ENCODE results near the gene ARHGEF3. TPM values are rescaled to one million over a fixed set of nuclear protein-coding genes. Genes with fewer than 3 reads are reported as not detected.

Gene ARHGEF3
- total and polyA plus RNA-seq, 2 donors (not counting 3 experiments of a cell fraction or from before 2014, with no cell fraction given), result 6.7 to 16.3 TPM

DNA sequence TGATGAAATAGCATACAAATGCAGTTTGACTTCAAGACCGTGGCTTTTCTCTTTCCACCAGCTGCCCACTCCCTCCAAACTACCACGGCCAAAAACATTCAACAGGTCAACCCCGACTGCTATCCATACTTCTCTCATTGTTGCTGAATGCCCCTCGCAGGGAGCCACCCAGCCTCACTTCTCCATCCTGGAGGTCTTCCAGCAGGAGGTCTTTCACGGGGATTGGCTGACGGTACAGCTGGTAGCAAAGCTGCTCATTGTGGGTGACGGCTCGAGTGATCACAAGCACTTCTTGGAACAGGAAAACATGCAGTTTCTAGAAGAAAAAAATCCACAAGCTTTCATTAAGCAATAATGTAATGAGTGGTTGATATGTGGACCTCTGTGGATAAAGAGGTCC, 69.6 kb downstream of the ARHGEF3 start:
- ChIA-PET POLR2A (no interaction called here), CTCF (no interaction called here)
- DNase-seq (ENCODE audit: low read depth, low spot score) (no peak), FAIRE-seq (no peak)
- TF ChIP-seq POLR2AphosphoS5 (IDR thresholded peaks at IDR 0.05; ENCODE audit: insufficient read depth, low read depth, low read length) (no peak), FOS (IDR thresholded peaks at IDR 0.05; ENCODE audit: borderline replicate concordance, insufficient read depth, low read length) (no peak), EZH2 (IDR thresholded peaks at IDR 0.05; ENCODE audit: borderline replicate concordance, low read depth, low read length, severe bottlenecking) (no peak), GATA2 (IDR thresholded peaks at IDR 0.05; ENCODE audit: insufficient read depth, insufficient read length, low read depth, low read length) (no peak), MYC (IDR thresholded peaks at IDR 0.05; ENCODE audit: low read depth, low read length) (no peak), POLR2A (IDR thresholded peaks at IDR 0.05; ENCODE audit: low read depth, low read length) (no peak), JUN (IDR thresholded peaks at IDR 0.05; ENCODE audit: borderline replicate concordance, insufficient read depth, insufficient read length, low read depth) (no peak)
- TF ChIP-seq, protein P1, sequence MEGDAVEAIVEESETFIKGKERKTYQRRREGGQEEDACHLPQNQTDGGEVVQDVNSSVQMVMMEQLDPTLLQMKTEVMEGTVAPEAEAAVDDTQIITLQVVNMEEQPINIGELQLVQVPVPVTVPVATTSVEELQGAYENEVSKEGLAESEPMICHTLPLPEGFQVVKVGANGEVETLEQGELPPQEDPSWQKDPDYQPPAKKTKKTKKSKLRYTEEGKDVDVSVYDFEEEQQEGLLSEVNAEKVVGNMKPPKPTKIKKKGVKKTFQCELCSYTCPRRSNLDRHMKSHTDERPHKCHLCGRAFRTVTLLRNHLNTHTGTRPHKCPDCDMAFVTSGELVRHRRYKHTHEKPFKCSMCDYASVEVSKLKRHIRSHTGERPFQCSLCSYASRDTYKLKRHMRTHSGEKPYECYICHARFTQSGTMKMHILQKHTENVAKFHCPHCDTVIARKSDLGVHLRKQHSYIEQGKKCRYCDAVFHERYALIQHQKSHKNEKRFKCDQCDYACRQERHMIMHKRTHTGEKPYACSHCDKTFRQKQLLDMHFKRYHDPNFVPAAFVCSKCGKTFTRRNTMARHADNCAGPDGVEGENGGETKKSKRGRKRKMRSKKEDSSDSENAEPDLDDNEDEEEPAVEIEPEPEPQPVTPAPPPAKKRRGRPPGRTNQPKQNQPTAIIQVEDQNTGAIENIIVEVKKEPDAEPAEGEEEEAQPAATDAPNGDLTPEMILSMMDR (IDR thresholded peaks at IDR 0.05; ENCODE audit: extremely low read depth in 1 of 2, insufficient read depth in 1 of 2, low read depth in 1 of 2, low read length in 2 of 2), result no peak
- TF ChIP-seq, protein P2, sequence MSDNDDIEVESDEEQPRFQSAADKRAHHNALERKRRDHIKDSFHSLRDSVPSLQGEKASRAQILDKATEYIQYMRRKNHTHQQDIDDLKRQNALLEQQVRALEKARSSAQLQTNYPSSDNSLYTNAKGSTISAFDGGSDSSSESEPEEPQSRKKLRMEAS (IDR thresholded peaks at IDR 0.05; ENCODE audit: insufficient read depth, insufficient read length), result no peak
- Histone ChIP-seq H2AFZ (ENCODE audit: low read depth, low read length) (no peak overlapping the region), H3K36me3 (ENCODE audit: control insufficient read depth in 2 of 2, extremely low read depth in 1 of 2, insufficient read depth in 2 of 2, low read length in 2 of 2) (peaks cover 2 to 9% of the 10 kb centered on the region in 2 experiments), H3K9me1 (replicated peaks; ENCODE audit: control insufficient read depth, extremely low read depth, insufficient read depth, low read length) (no peaks in the 10 kb centered on the region), H3K9me3 (replicated peaks; ENCODE audit: control insufficient read depth, insufficient read depth, low read length) (no peaks in the 10 kb centered on the region), H3K4me3 (replicated peaks in 1 of 3; ENCODE audit: insufficient read depth in 1 of 3, low read depth in 1 of 3, low read length in 3 of 3) (no peak overlapping the region), H3K4me2 (ENCODE audit: insufficient read depth, low read length) (no peak overlapping the region), H3K9ac (replicated peaks; ENCODE audit: extremely low read depth, insufficient read depth, low read length) (no peak overlapping the region), H3K27me3 (ENCODE audit: control insufficient read depth in 2 of 2, insufficient read depth in 2 of 2, low read length in 2 of 2) (no peaks in the 10 kb centered on the region), H4K20me1 (replicated peaks; ENCODE audit: control insufficient read depth, extremely low read depth, insufficient read depth, low read length) (no peaks in the 10 kb centered on the region), H3K4me1 (ENCODE audit: control insufficient read depth, extremely low read depth, insufficient read depth, low read length) (no peaks in the 10 kb centered on the region), H3K79me2 (ENCODE audit: control insufficient read depth, insufficient read depth, low read length) (no peaks in the 10 kb centered on the region), H3K27ac (ENCODE audit: insufficient read depth, low read depth, low read length) (no peak overlapping the region)
- intact Hi-C loops (cut with micrococcal nuclease), result no loop called here
- no TSS peak for BruUV-seq (replicated peaks)
- dilution Hi-C loops (cut with MboI; ENCODE audit: extremely low pct_ligation_motif_present, low sequenced_read_pairs), result no loop called here

Measured in endothelial cell of umbilical vein (primary cell).